ENCODE results near the gene DENND1C.

The DENND1C gene

GRCh38 chr19:6476896-6477431 lies 4.6 kb downstream of the DENND1C start:
- no peak for DNase-seq

GRCh38 chr19:6476155-6476895 lies 5.3 kb downstream of the DENND1C start:
- no peak for DNase-seq

GRCh38 chr19:6475321-6476108 lies 6.1 kb downstream of the DENND1C start:
- DNase-seq = no peak

GRCh38 chr19:6473647-6474046 lies 7.9 kb downstream of the DENND1C start:
- no peak for DNase-seq

- no peak for DNase-seq
Observed at GRCh38 chr19:6472713-6473112, 8.9 kb downstream of the DENND1C start.

GRCh38 chr19:6471076-6471475 lies 10.5 kb downstream of the DENND1C start:
- no peak for DNase-seq

GRCh38 chr19:6470173-6470572 lies 11.4 kb downstream of the DENND1C start:
- DNase-seq = no peak

GRCh38 chr19:6467384-6467783 lies 14.2 kb downstream of the DENND1C start:
- DNase-seq = no peak

GRCh38 chr19:6466526-6467248 lies 14.9 kb downstream of the DENND1C start:
- no peak for DNase-seq

GRCh38 chr19:6465663-6466062 lies 15.9 kb downstream of the DENND1C start:
- no peak for DNase-seq

- DNase-seq = no peak
Observed at GRCh38 chr19:6465006-6465405, 16.6 kb downstream of the DENND1C start.

- no peak for DNase-seq
Observed at GRCh38 chr19:6464070-6464873, 17.3 kb downstream of the DENND1C start, which contains the start of gene CRB3. Gene CRB3 (plus strand): TSS chr19:6464271. CDS start chr19:6464702, 431 bp downstream.

- peak; percentile 96 for DNase-seq
Observed at GRCh38 chr19:6460099-6460884, 21.3 kb downstream of the DENND1C start.

GRCh38 chr19:6459262-6460098 lies 22.1 kb downstream of the DENND1C start, which contains the start of gene SLC25A23:
Gene SLC25A23 (minus strand): TSS chr19:6459792. CDS start chr19:6459628, 164 bp downstream.
- peak; percentile 56 for DNase-seq

- no peak for DNase-seq
Observed at GRCh38 chr19:6458695-6459261, 22.8 kb downstream of the DENND1C start.

GRCh38 chr19:6457958-6458694 lies 23.5 kb downstream of the DENND1C start:
- no peak for DNase-seq

- DNase-seq = no peak
Observed at GRCh38 chr19:6455924-6456323, 25.7 kb downstream of the DENND1C start.

GRCh38 chr19:6453951-6454565 lies 27.5 kb downstream of the DENND1C start:
- DNase-seq = no peak

- no peak for DNase-seq
Observed at GRCh38 chr19:6452899-6453298, 28.7 kb downstream of the DENND1C start.

All from NCI-H1092 (cell line).